HepG2 (cell line): ENCODE data around the gene GMEB2. TPM values are rescaled to one million over a fixed set of nuclear protein-coding genes. Genes with fewer than 3 reads are reported as not detected.

Experiments
- ARID5B ChIP-seq: IDR thresholded peaks from 2 replicates; pipeline ENCODE4 v1.4.0; 2020; ENCODE audit warnings: mild to moderate bottlenecking, missing genetic modification reagents
- MIER3 ChIP-seq: IDR thresholded peaks from 2 replicates; pipeline ENCODE4 v1.6.1; 2016; ENCODE audit warnings: missing compliant biosample characterization, borderline replicate concordance
- PAXIP1 ChIP-seq: sonication (generic); formaldehyde crosslinking; conservative IDR thresholded peaks from 2 replicates; pipeline ENCODE4 v1.4.0; 2020; ENCODE audit warnings: mild to moderate bottlenecking, missing genetic modification reagents, moderate library complexity
- ZNF138 ChIP-seq: sonication (generic); formaldehyde crosslinking; IDR thresholded peaks from 2 replicates; pipeline ENCODE4 v1.5.0; 2020; ENCODE audit warnings: mild to moderate bottlenecking, low read depth, missing genetic modification reagents
- ZNF256 ChIP-seq: sonication (generic); formaldehyde crosslinking; conservative IDR thresholded peaks from 2 replicates; pipeline ENCODE4 v1.4.0; 2020; ENCODE audit warnings: missing genetic modification reagents
- ZNF468 ChIP-seq: sonication (generic); formaldehyde crosslinking; IDR thresholded peaks from 2 replicates; pipeline ENCODE4 v1.8.0; 2022; ENCODE audit warnings: mild to moderate bottlenecking, moderate library complexity, missing genetic modification reagents
- ZNF513 ChIP-seq: sonication (generic); formaldehyde crosslinking; conservative IDR thresholded peaks from 2 replicates; pipeline ENCODE4 v1.5.0; 2020; ENCODE audit warnings: missing genetic modification reagents
- ZNF704 ChIP-seq: sonication (generic); formaldehyde crosslinking; IDR thresholded peaks from 2 replicates; pipeline ENCODE4 v1.8.1; 2023; ENCODE audit warnings: mild to moderate bottlenecking, inconsistent platforms, moderate library complexity, missing genetic modification reagents, borderline replicate concordance
- polyA plus RNA-seq, 8 experiments: library from polyadenylated mRNA; depleted of rRNA in 3 of 8; stranded (reverse) in 7 of 8; unstranded in 1 of 8; fragments of >200 nt; fragmentation: Illumina TruSeq in 4 of 8; extraction: Trizol in 4 of 8; gene quantifications; 2 replicates each; pipeline versions ENCODE4 v1.2.1 to v1.2.3, GENCODE V29; 2011 to 2016; ENCODE audit warnings: low read depth in 4 of 8, missing spikeins in 1 of 8, mixed read lengths in 1 of 8; ENCODE audit not compliant: insufficient read depth in 1 of 8
- total RNA-seq, 5 experiments: library from RNA; depleted of rRNA; stranded (reverse); fragments of >200 nt; fragmentation: Illumina TruSeq; extraction: Trizol; gene quantifications; 2 replicates each; pipeline ENCODE4 v1.2.3, GENCODE V29; 2016; ENCODE audit warnings: low read depth in 1 of 5
- TF ChIP-seq, protein P1 (sequence below): sonication (generic); formaldehyde crosslinking; IDR thresholded peaks from 2 replicates; pipeline ENCODE4 v1.4.0; 2020; ENCODE audit warnings: missing genetic modification reagents, borderline replicate concordance

The GMEB2 gene
- total and polyA plus RNA-seq, 2 of the 13 experiments (the other 11 are each of a cell fraction or from before 2014, with no cell fraction given) = 10.6 to 12.4 TPM

GRCh38 chr20:63578224-63579016 lies 48.5 kb downstream of the GMEB2 start (continued):
- no peak for TF ChIP-seq ZNF513
- TF ChIP-seq PAXIP1 (CRISPR knock-in tag) = no peak
- TF ChIP-seq, protein P1, sequence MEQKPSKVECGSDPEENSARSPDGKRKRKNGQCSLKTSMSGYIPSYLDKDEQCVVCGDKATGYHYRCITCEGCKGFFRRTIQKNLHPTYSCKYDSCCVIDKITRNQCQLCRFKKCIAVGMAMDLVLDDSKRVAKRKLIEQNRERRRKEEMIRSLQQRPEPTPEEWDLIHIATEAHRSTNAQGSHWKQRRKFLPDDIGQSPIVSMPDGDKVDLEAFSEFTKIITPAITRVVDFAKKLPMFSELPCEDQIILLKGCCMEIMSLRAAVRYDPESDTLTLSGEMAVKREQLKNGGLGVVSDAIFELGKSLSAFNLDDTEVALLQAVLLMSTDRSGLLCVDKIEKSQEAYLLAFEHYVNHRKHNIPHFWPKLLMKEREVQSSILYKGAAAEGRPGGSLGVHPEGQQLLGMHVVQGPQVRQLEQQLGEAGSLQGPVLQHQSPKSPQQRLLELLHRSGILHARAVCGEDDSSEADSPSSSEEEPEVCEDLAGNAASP (CRISPR knock-in tag) = no peak
- no peak for TF ChIP-seq ZNF138
- no peak for TF ChIP-seq ZNF468 (CRISPR knock-in tag)
- TF ChIP-seq ZNF704 (CRISPR knock-in tag) = no peak
- TF ChIP-seq ARID5B = no peak
- no peak for TF ChIP-seq MIER3 (CRISPR knock-in tag)
- no peak for TF ChIP-seq ZNF256 (CRISPR knock-in tag)
